GM04504 (cell line): ENCODE measurements around the gene TRAF2.

Experiments used
- DNase-seq: peaks from one replicate; pipeline ENCODE4 v3.0.0-alpha.2; 2012; ENCODE audit warnings: low read depth

TRAF2 gene

GRCh38 chr9:136949817-136950655 lies 63.7 kb downstream of the TRAF2 start:
- peak; percentile 55 for DNase-seq

GRCh38 chr9:136950656-136951276 lies 64.5 kb downstream of the TRAF2 start:
- no peak for DNase-seq

- DNase-seq: no peak
These were observed 65.4 kb downstream of the TRAF2 start, which contains the start of gene LCN12 for GRCh38 chr9:136951541-136952320. LCN12 (plus strand) TSS chr9:136952273; CDS start chr9:136952328, 55 bp downstream.

- DNase-seq: no peak
These were observed 66.1 kb downstream of the TRAF2 start for GRCh38 chr9:136952321-136952850.

GRCh38 chr9:136952876-136953770 lies 66.8 kb downstream of the TRAF2 start:
- DNase-seq: no peak

- DNase-seq: no peak
These were observed 67.5 kb downstream of the TRAF2 start for GRCh38 chr9:136953771-136954269.

- no peak for DNase-seq
These were observed 68.2 kb downstream of the TRAF2 start for GRCh38 chr9:136954270-136955083.

GRCh38 chr9:136955202-136955942 lies 69.1 kb downstream of the TRAF2 start:
- DNase-seq: no peak

GRCh38 chr9:136955943-136956335 lies 69.6 kb downstream of the TRAF2 start:
- no peak for DNase-seq

- DNase-seq: no peak
These were observed 70.3 kb downstream of the TRAF2 start for GRCh38 chr9:136956604-136957003.

GRCh38 chr9:136957461-136957860 lies 71.1 kb downstream of the TRAF2 start:
- DNase-seq: no peak

- DNase-seq: no peak
These were observed 71.6 kb downstream of the TRAF2 start for GRCh38 chr9:136957901-136958300.

GRCh38 chr9:136958473-136958872 lies 72.2 kb downstream of the TRAF2 start:
- DNase-seq: no peak

GRCh38 chr9:136958898-136959850 lies 72.9 kb downstream of the TRAF2 start:
- no peak for DNase-seq

GRCh38 chr9:136960212-136960937 lies 74.1 kb downstream of the TRAF2 start:
- DNase-seq: no peak

- DNase-seq: no peak
These were observed 74.6 kb downstream of the TRAF2 start for GRCh38 chr9:136960938-136961275.

GRCh38 chr9:136961279-136962065 lies 75.2 kb downstream of the TRAF2 start:
- no peak for DNase-seq
